ENCODE results near the gene RINL.

GRCh38 chr19:38849147-38849859, 28.8 kb downstream of the RINL start:
- no peak for TF ChIP-seq CTCF (optimal IDR thresholded peaks at IDR 0.05 in 1 of 3, IDR thresholded peaks at IDR 0.05 in 1 of 3, conservative IDR thresholded peaks at IDR 0.05 in 1 of 3; ENCODE audit: extremely low read depth in 1 of 3, insufficient read depth in 2 of 3, low read length in 3 of 3)
- TF ChIP-seq EZH2 (IDR thresholded peaks at IDR 0.05; ENCODE audit: low read length): no peak
